BE2C (cell line): ENCODE results near the gene PGAP1.

Experiments
- DNase-seq: peaks from one replicate; pipeline ENCODE4 v3.0.0-alpha.2; 2020
- H3K27me3 ChIP-seq: fragments of 250-450 bp; sonication (Bioruptor Pico); 2 replicates; pipeline ENCODE4 v1.5.1; 2020; ENCODE audit warnings: mild to moderate bottlenecking
- H3K36me3 ChIP-seq: fragments of 250-450 bp; sonication (Bioruptor Pico); 2 replicates; pipeline ENCODE4 v1.5.1; 2020; ENCODE audit warnings: mild to moderate bottlenecking
- H3K4me1 ChIP-seq: fragments of 250-450 bp; sonication (Bioruptor Pico); 2 replicates; pipeline ENCODE4 v1.5.1; 2020
- H3K4me3 ChIP-seq: 2 replicates; pipeline ENCODE4 v1.5.1; 2011; ENCODE audit warnings: low read depth, low read length
- H3K9me3 ChIP-seq: fragments of 250-450 bp; sonication (Bioruptor Pico); 2 replicates; pipeline ENCODE4 v1.5.1; 2020
- CTCF ChIP-seq: IDR thresholded peaks from 2 replicates; pipeline ENCODE4 v1.5.1; 2012; ENCODE audit warnings: mild to moderate bottlenecking, low read depth, low read length

The PGAP1 gene

GRCh38 chr2:196967116-196967515 lies 40.6 kb upstream of the PGAP1 start:
- Histone ChIP-seq H3K4me1 (no peaks in the 10 kb centered on the region), H3K4me3 (no peak overlapping the region)
- DNase-seq: no peak

GRCh38 chr2:196966061-196966460 lies 39.6 kb upstream of the PGAP1 start:
- no peak for DNase-seq
- Histone ChIP-seq H3K4me1 (no peaks in the 10 kb centered on the region), H3K9me3 (no peaks in the 10 kb centered on the region), H3K27me3 (no peaks in the 10 kb centered on the region), H3K4me3 (no peak overlapping the region), H3K36me3 (no peaks in the 10 kb centered on the region)
- no peak for TF ChIP-seq CTCF

More at GRCh38 chr2:196967116-196967515, 40.6 kb upstream of the PGAP1 start:
- H3K36me3 ChIP-seq: no peaks in the 10 kb centered on the region
- H3K27me3 ChIP-seq: no peaks in the 10 kb centered on the region
- no peak for TF ChIP-seq CTCF
- H3K9me3 ChIP-seq: no peaks in the 10 kb centered on the region

DNA sequence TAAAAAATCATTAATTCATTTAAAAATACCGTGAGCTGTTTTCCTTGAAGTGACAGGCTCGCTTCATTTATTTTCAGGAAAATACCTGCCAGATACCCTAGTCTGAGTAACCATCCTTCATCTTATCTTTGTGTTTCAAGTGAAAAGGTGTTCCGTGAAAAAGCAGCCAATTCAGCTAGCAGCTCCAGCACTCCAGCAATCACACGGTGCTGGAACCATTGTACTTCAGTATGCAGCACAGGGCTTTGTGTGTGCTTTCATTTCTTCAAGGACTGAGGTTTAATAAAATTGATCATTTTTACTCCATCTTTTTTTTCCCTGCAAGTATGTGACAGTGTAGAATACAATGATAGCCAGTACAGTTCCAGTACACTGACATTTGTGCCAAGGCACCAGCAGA lies 39.1 kb upstream of the PGAP1 start:
- DNase-seq: no peak
- Histone ChIP-seq H3K36me3 (no peaks in the 10 kb centered on the region), H3K9me3 (no peaks in the 10 kb centered on the region), H3K4me3 (no peak overlapping the region), H3K27me3 (no peaks in the 10 kb centered on the region), H3K4me1 (no peaks in the 10 kb centered on the region)
- TF ChIP-seq CTCF: no peak

DNA sequence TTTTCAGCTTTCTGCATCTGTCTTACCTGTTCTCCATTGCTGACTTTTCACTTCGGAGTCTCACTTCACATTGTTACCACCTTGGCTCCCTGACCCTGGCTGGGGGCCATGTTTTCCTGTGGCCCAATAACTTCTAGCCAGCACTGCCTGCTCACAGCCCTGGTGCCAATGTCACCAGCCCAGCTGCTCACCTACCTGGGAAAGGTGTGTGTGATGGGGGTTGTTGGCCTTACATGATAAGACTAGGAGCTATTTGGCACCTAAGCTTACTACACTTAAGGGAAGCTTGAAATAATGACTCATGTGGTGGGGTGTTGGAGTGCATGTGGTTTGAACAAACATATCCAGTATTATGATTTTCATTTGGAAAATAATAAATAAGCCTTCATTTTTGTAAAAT lies 37.5 kb upstream of the PGAP1 start:
- no peaks in the 10 kb centered on the region for H3K9me3 ChIP-seq
- no peaks in the 10 kb centered on the region for H3K4me1 ChIP-seq

DNA sequence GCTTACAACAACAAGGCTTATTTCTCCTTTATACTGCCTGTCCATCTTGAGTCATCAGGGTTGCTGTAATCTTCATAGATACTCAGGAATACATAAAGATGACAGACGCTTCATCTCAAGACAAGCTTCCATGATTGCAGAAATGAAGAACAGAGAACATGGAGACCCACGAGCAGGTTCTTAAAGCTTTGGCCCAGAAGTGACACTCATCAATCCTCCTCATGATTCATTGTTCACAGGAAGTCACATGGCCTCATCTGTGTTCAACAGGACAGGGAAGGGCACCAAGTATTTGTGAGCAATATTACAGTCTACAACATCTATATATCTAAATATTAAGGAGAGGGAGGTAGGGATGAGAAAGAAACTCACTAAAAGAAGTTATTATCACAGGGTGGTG lies 36.5 kb upstream of the PGAP1 start:
- Histone ChIP-seq H3K4me1 (no peaks in the 10 kb centered on the region), H3K36me3 (no peaks in the 10 kb centered on the region), H3K27me3 (no peaks in the 10 kb centered on the region), H3K4me3 (no peak overlapping the region), H3K9me3 (no peaks in the 10 kb centered on the region)
- TF ChIP-seq CTCF: no peak
- DNase-seq: no peak

More for the DNA sequence above, 37.5 kb upstream of the PGAP1 start:
- TF ChIP-seq CTCF: no peak
- DNase-seq: no peak
- Histone ChIP-seq H3K27me3 (no peaks in the 10 kb centered on the region), H3K36me3 (no peaks in the 10 kb centered on the region), H3K4me3 (no peak overlapping the region)

GRCh38 chr2:196962325-196962724 lies 35.8 kb upstream of the PGAP1 start:
- H3K4me3 ChIP-seq: no peak overlapping the region
- DNase-seq: no peak
- H3K36me3 ChIP-seq: no peaks in the 10 kb centered on the region
- H3K4me1 ChIP-seq: no peaks in the 10 kb centered on the region
- TF ChIP-seq CTCF: no peak
- H3K9me3 ChIP-seq: no peaks in the 10 kb centered on the region
- H3K27me3 ChIP-seq: no peaks in the 10 kb centered on the region
